ENCODE measurements around the gene RXRA. TPM values are rescaled to one million over a fixed set of nuclear protein-coding genes. Genes with fewer than 3 reads are reported as not detected.

RXRA gene
- total RNA-seq, 1 donor from 2014 or later, result 85.7 TPM

- Histone ChIP-seq H3K4me3 (no peak overlapping the region), H3K27ac (peak overlapping the region; percentile 76), H3K9me3 (peaks cover 7% of the 10 kb centered on the region), H3K4me1 (peaks cover 74% of the 10 kb centered on the region), H3K36me3 (peaks cover 8% of the 10 kb centered on the region), H3K27me3 (ENCODE audit: low read depth) (no peaks in the 10 kb centered on the region)
- ATAC-seq (no peak), DNase-seq (no peak)
- TF ChIP-seq, protein P1, sequence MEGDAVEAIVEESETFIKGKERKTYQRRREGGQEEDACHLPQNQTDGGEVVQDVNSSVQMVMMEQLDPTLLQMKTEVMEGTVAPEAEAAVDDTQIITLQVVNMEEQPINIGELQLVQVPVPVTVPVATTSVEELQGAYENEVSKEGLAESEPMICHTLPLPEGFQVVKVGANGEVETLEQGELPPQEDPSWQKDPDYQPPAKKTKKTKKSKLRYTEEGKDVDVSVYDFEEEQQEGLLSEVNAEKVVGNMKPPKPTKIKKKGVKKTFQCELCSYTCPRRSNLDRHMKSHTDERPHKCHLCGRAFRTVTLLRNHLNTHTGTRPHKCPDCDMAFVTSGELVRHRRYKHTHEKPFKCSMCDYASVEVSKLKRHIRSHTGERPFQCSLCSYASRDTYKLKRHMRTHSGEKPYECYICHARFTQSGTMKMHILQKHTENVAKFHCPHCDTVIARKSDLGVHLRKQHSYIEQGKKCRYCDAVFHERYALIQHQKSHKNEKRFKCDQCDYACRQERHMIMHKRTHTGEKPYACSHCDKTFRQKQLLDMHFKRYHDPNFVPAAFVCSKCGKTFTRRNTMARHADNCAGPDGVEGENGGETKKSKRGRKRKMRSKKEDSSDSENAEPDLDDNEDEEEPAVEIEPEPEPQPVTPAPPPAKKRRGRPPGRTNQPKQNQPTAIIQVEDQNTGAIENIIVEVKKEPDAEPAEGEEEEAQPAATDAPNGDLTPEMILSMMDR (IDR thresholded peaks at IDR 0.05), result no peak
- intact Hi-C loops (cut with DNase I), result no loop called here
These were observed 77.0 kb downstream of the RXRA start for GRCh38 chr9:134403292-134403681.

DNA sequence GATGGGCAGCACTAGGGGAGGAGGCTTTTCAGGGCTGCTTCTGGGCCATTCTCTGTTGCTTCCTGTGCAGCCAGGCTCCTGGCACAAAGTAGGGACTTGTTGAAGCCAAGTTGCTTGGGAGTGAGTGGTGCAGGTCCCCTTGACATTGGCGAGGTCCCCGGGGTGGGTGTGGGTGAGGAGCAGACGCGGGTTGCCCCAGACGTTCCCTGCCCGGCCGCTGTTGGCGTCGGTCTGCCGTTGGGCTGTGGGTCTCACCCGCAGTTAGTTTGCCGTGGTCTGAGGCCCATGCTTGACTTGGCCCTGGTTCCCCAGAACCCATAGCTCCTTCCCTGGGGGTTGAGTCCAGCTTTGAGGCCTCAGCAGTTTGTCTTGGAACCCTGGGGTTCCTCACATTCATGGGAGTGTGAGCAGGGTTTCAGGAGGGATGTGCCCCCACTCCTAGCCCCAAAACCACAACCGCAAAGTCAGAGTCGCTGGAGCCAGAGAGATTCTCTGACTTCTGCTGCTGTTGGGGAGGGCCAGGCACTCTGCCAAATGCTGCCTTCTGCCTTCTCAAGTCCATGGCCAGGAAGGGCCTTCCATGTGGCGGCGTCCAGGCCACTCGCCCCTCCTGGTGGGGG lies 77.5 kb downstream of the RXRA start:
- no peak for ATAC-seq
- peaks cover 74% of the 10 kb centered on the region for H3K4me1 ChIP-seq
- DNase-seq, result peak; percentile 86

DNA sequence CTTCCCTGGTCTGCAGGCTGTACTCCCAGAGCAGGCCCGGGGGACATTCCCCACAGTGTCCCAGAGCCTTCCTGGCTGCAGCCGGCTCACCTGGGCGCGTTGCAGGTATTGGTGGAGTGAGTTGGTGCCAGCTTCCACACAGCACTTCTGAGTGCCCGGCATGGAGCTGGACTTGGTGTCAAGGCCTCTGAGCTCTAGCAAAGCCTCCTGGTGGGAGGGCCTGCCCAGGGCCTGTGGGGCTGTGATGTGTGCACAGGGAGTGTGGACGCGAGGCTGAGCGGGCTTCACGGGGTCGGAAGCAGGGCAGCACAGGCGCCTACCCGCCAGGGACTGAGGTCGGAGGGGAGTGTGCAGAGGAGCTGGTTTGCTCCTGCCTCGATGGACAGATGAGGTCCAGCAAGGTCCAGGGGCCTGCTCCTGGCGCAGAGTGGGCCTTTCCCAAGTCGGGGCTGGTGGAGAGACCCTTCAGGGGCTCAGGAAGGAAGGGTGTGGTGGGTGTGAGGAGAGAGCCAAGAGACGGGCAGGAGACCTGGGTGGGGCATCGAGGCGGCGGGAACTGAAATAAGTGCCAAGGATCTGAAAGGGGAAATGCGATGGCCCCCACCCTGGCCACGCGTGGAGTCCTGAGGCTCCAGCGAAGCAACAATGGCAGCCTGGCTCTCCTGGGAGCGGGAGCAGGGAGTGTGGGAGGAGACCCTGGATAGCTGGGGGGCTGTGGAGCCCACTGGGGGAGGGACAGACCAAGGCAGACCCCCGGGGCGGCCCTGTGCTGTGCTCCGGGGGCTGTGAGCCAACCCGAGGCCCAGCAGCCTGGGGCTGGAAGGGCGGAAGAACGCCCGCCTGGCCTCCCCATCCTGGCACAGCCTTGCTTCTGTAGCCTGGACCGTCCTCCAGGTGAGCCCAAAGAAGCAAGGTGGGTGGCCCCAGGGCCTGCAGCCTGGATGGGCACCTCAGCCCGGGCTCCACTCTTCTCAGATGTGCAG lies 78.4 kb downstream of the RXRA start:
- Histone ChIP-seq H3K27ac (peak overlapping the region; percentile 76), H3K4me1 (peaks cover 81% of the 10 kb centered on the region), H3K27me3 (ENCODE audit: low read depth) (no peaks in the 10 kb centered on the region), H3K9me3 (no peaks in the 10 kb centered on the region), H3K4me3 (peak overlapping the region; percentile 6), H3K36me3 (peaks cover 20% of the 10 kb centered on the region)
- TF ChIP-seq, protein P1 (IDR thresholded peaks at IDR 0.05), result no peak
- ATAC-seq (no peak), DNase-seq (no peak)
- intact Hi-C loops (cut with DNase I), result no loop called here

More for the DNA sequence above, 77.5 kb downstream of the RXRA start:
- Histone ChIP-seq H3K27me3 (ENCODE audit: low read depth) (no peaks in the 10 kb centered on the region), H3K27ac (peak overlapping the region; percentile 76), H3K9me3 (peaks cover 7% of the 10 kb centered on the region), H3K36me3 (peaks cover 12% of the 10 kb centered on the region), H3K4me3 (no peak overlapping the region)
- intact Hi-C loops (cut with DNase I), result no loop called here
- TF ChIP-seq, protein P1 (IDR thresholded peaks at IDR 0.05), result no peak

GRCh38 chr9:134405527-134405926 lies 79.3 kb downstream of the RXRA start:
- DNase-seq, result peak; percentile 78
- intact Hi-C loops (cut with DNase I), result no loop called here

More at GRCh38 chr9:134405527-134405926, 79.3 kb downstream of the RXRA start:
- H3K4me3 ChIP-seq, result peak overlapping the region; percentile 6
- TF ChIP-seq, protein P1 (IDR thresholded peaks at IDR 0.05), result no peak
- peaks cover 88% of the 10 kb centered on the region for H3K4me1 ChIP-seq
- no peak for ATAC-seq
- H3K36me3 ChIP-seq, result peaks cover 26% of the 10 kb centered on the region
- no peaks in the 10 kb centered on the region for H3K9me3 ChIP-seq
- peak overlapping the region; percentile 76 for H3K27ac ChIP-seq
- H3K27me3 ChIP-seq (ENCODE audit: low read depth), result no peaks in the 10 kb centered on the region

Measured in lower lobe of right lung (tissue), 2 donors.